ENCODE results near the gene PCDHB14. TPM values are rescaled to one million over a fixed set of nuclear protein-coding genes. Genes with fewer than 3 reads are reported as not detected.
"Not testable (repeated sequence)": the region's sequence is repeated elsewhere in the genome, so short reads cannot be mapped to it uniquely, and the experiment has no call there.

The PCDHB14 gene
- total RNA-seq, 4 donors from 2014 or later = 1.4 to 3.3 (median 2.8) TPM

GRCh38 chr5:141245250-141245717 is 22.1 kb downstream of the PCDHB14 start, which contains the start of gene PCDHB15:
TSS of gene PCDHB15 (plus strand) at chr5:141245395. CDS start at chr5:141245579, 184 bp downstream.
- in situ Hi-C loops (cut with MboI; ENCODE audit: low pct_ligation_motif_present in 1 of 4, low pct_unique_long_range_greater_than_20kb in 1 of 4, low sequenced_read_pairs in 3 of 4) = no loop called here
- no peak within 1 kb of the TSS for H3K4me3 ChIP-seq

GRCh38 chr5:141246971-141247370 is 23.8 kb downstream of the PCDHB14 start:
- intact Hi-C loops (cut with DNase I; ENCODE audit: low total_unique reads); in situ Hi-C loops (cut with MboI; ENCODE audit: low pct_ligation_motif_present in 1 of 4, low pct_unique_long_range_greater_than_20kb in 1 of 4, low sequenced_read_pairs in 3 of 4); H3K27ac ChIP-seq; H3K27me3 ChIP-seq; H3K4me3 ChIP-seq; H3K4me1 ChIP-seq; DNase-seq; H3K36me3 ChIP-seq: not testable (repeated sequence)
- peaks cover 79 to 98% of the 10 kb centered on the region in 2 donors for H3K9me3 ChIP-seq
- WGBS, 2 donors (ENCODE audit: low coverage in 1 of 2) = 79% methylated on average over 19 of the region's 42 CpGs; no CpG with 5 or more reads in 1 of the 2 donors

More at GRCh38 chr5:141245250-141245717, 22.1 kb downstream of the PCDHB14 start, which contains the start of gene PCDHB15:
- Histone ChIP-seq H3K27ac (no peak within 1 kb of the TSS), H3K9me3 (peaks cover 77 to 98% of the 10 kb centered on the region in 2 donors), H3K4me1 (no peaks in the 10 kb centered on the region), H3K27me3 (no peaks in the 10 kb centered on the region), H3K36me3 (no peaks in the 10 kb centered on the region)
- DNase-seq = peak; percentile 13
- WGBS, 2 donors (ENCODE audit: low coverage in 1 of 2) = 23 to 34% methylated on average over 8 to 16 of the region's 16 CpGs
- intact Hi-C loops (cut with DNase I; ENCODE audit: low total_unique reads) = no loop called here
- TF ChIP-seq CTCF (IDR thresholded peaks at IDR 0.05) = peak in 1 of 5 experiments; percentile 9
- no peak for TF ChIP-seq POLR2AphosphoS5 (IDR thresholded peaks at IDR 0.05)
- no peak for TF ChIP-seq EP300 (IDR thresholded peaks at IDR 0.05; ENCODE audit: low read depth)

- H3K9me3 ChIP-seq = peaks cover 79 to 98% of the 10 kb centered on the region in 2 donors
- H3K4me3 ChIP-seq; in situ Hi-C loops (cut with MboI; ENCODE audit: low pct_ligation_motif_present in 1 of 4, low pct_unique_long_range_greater_than_20kb in 1 of 4, low sequenced_read_pairs in 3 of 4); H3K4me1 ChIP-seq; H3K27me3 ChIP-seq; intact Hi-C loops (cut with DNase I; ENCODE audit: low total_unique reads); H3K36me3 ChIP-seq; DNase-seq; H3K27ac ChIP-seq: not testable (repeated sequence)
- 74 to 100% methylated on average over 1 to 31 of the region's 34 CpGs for WGBS, 2 donors (ENCODE audit: low coverage in 1 of 2)
Observed at GRCh38 chr5:141247434-141247833, 24.3 kb downstream of the PCDHB14 start.

GRCh38 chr5:141250576-141250975 is 27.4 kb downstream of the PCDHB14 start:
- DNase-seq = no peak
- in situ Hi-C loops (cut with MboI; ENCODE audit: low pct_ligation_motif_present in 1 of 4, low pct_unique_long_range_greater_than_20kb in 1 of 4, low sequenced_read_pairs in 3 of 4) (no loop called here), intact Hi-C loops (cut with DNase I; ENCODE audit: low total_unique reads) (no loop called here)

GRCh38 chr5:141258464-141258863 is 35.3 kb downstream of the PCDHB14 start:
- TF ChIP-seq POLR2AphosphoS5 (IDR thresholded peaks at IDR 0.05) (no peak), EP300 (IDR thresholded peaks at IDR 0.05; ENCODE audit: low read depth) (no peak), POLR2A (IDR thresholded peaks at IDR 0.05) (no peak), CTCF (IDR thresholded peaks at IDR 0.05) (no peak)
- no peak overlapping the region for H3K4me3 ChIP-seq
- no peak overlapping the region for H3K27ac ChIP-seq
- intact Hi-C loops (cut with DNase I; ENCODE audit: low total_unique reads) (no loop called here), in situ Hi-C loops (cut with MboI; ENCODE audit: low pct_ligation_motif_present in 1 of 4, low pct_unique_long_range_greater_than_20kb in 1 of 4, low sequenced_read_pairs in 3 of 4) (no loop called here)
- H3K4me1 ChIP-seq = no peaks in the 10 kb centered on the region
- H3K36me3 ChIP-seq = peaks cover 0 to 5% (median under 1%) of the 10 kb centered on the region in 4 donors
- DNase-seq = no peak
- peaks cover 99 to 100% of the 10 kb centered on the region in 2 donors for H3K9me3 ChIP-seq
- H3K27me3 ChIP-seq = no peaks in the 10 kb centered on the region

More at GRCh38 chr5:141250576-141250975, 27.4 kb downstream of the PCDHB14 start:
- no peaks in the 10 kb centered on the region for H3K27me3 ChIP-seq
- H3K4me3 ChIP-seq = no peak overlapping the region
- no peaks in the 10 kb centered on the region for H3K4me1 ChIP-seq
- H3K36me3 ChIP-seq = no peaks in the 10 kb centered on the region
- H3K9me3 ChIP-seq = peaks cover 88 to 97% of the 10 kb centered on the region in 2 donors
- TF ChIP-seq CTCF (IDR thresholded peaks at IDR 0.05) (no peak), POLR2A (IDR thresholded peaks at IDR 0.05) (no peak), POLR2AphosphoS5 (IDR thresholded peaks at IDR 0.05) (no peak), EP300 (IDR thresholded peaks at IDR 0.05; ENCODE audit: low read depth) (no peak)
- no peak overlapping the region for H3K27ac ChIP-seq

Data from transverse colon (tissue), 4 donors.